Endothelial cell of umbilical vein (primary cell): ENCODE results near the gene NFATC1. TPM values are rescaled to one million over a fixed set of nuclear protein-coding genes. Genes with fewer than 3 reads are reported as not detected.

Source experiments
- BruUV-seq: library from RNA; stranded (reverse); fragments of 400-500 nt; replicated peaks from 2 replicates; lab custom pipeline; 2021; lab: Mats Ljungman, UMichigan
- CTCF ChIA-PET: fragments of 300-600, 350-600 bp; sonication (Branson Sonifier 250); formaldehyde crosslinking; loops from one replicate; lab custom pipeline; 2021; ENCODE audit warnings: antibody characterized with exemption, inconsistent platforms; lab: Charles Lee
- POLR2A ChIA-PET: fragments of 300-600, 350-600 bp; sonication (Branson Sonifier 250); formaldehyde crosslinking; loops from one replicate; lab custom pipeline; 2021; ENCODE audit warnings: antibody characterized with exemption, inconsistent platforms; lab: Charles Lee
- DNase-seq: peaks from one replicate; pipeline ENCODE4 v3.0.0-alpha.2; 2011; ENCODE audit warnings: low read depth, low spot score
- FAIRE-seq: peaks from 2 replicates; lab custom pipeline; 2011; peaks lifted over from hg19 to GRCh38; lab: Jason Lieb, UNC
- H2AFZ ChIP-seq: 2 replicates; pipeline ENCODE4 v1.6.0; 2012; ENCODE audit warnings: low read depth, low read length, control low read depth, inconsistent platforms
- H3K27ac ChIP-seq: 2 replicates; pipeline ENCODE4 v1.5.1; 2011; ENCODE audit warnings: low read depth, mild to moderate bottlenecking, control low read depth, low read length, moderate library complexity; ENCODE audit not compliant: insufficient read depth
- H3K27me3 ChIP-seq, 2 experiments: 2 replicates each; pipeline versions ENCODE4 v1.6.0 to v1.6.1; 2011; ENCODE audit warnings: low read length in 2 of 2, mixed read lengths in 1 of 2; ENCODE audit not compliant: control insufficient read depth in 2 of 2, insufficient read depth in 2 of 2
- H3K36me3 ChIP-seq, 2 experiments: 2 replicates in 1 of 2; 3 replicates in 1 of 2; pipeline ENCODE4 v1.5.1; 2011; ENCODE audit warnings: low read length in 2 of 2, mild to moderate bottlenecking in 1 of 2, moderate library complexity in 1 of 2; ENCODE audit not compliant: control insufficient read depth in 2 of 2, insufficient read depth in 2 of 2; ENCODE audit errors: extremely low read depth in 1 of 2
- H3K4me1 ChIP-seq: 3 replicates; pipeline ENCODE4 v1.5.1; 2011; ENCODE audit warnings: mild to moderate bottlenecking, low read length; ENCODE audit not compliant: control insufficient read depth, insufficient read depth; ENCODE audit errors: extremely low read depth
- H3K4me2 ChIP-seq: 2 replicates; pipeline ENCODE4 v1.6.1; 2011; ENCODE audit warnings: low read length, control low read depth, mixed read lengths; ENCODE audit not compliant: insufficient read depth
- H3K4me3 ChIP-seq, 3 experiments: fragments of 200-600 bp in 1 of 3; sonication (generic), shearing (Covaris generic) in 1 of 3; replicated peaks in 1 of 3; 2 replicates each; pipeline ENCODE4 v1.5.1; 2011 to 2016; ENCODE audit warnings: control low read depth in 3 of 3, low read length in 3 of 3, mild to moderate bottlenecking in 2 of 3, inconsistent platforms in 1 of 3, low read depth in 1 of 3, moderate library complexity in 1 of 3; ENCODE audit not compliant: insufficient read depth in 1 of 3
- H3K79me2 ChIP-seq: 2 replicates; pipeline ENCODE4 v1.6.0; 2012; ENCODE audit warnings: low read length, inconsistent platforms; ENCODE audit not compliant: control insufficient read depth, insufficient read depth
- H3K9ac ChIP-seq: replicated peaks from 2 replicates; pipeline ENCODE3; 2011; ENCODE audit warnings: low read length, control low read depth; ENCODE audit not compliant: insufficient read depth; ENCODE audit errors: extremely low read depth
- H3K9me1 ChIP-seq: replicated peaks from 3 replicates; pipeline ENCODE4 v1.6.0; 2011; ENCODE audit warnings: mild to moderate bottlenecking, low read length; ENCODE audit not compliant: control insufficient read depth, insufficient read depth; ENCODE audit errors: extremely low read depth
- H3K9me3 ChIP-seq: replicated peaks from 2 replicates; pipeline ENCODE4 v1.5.1; 2012; ENCODE audit warnings: low read length, inconsistent platforms; ENCODE audit not compliant: control insufficient read depth, insufficient read depth
- H4K20me1 ChIP-seq: replicated peaks from 2 replicates; pipeline ENCODE3; 2011; ENCODE audit warnings: mild to moderate bottlenecking, low read length; ENCODE audit not compliant: control insufficient read depth, insufficient read depth; ENCODE audit errors: extremely low read depth
- CTCF ChIP-seq, 2 donors: IDR thresholded peaks; 1 replicate in 1 of 2; 2 replicates in 1 of 2; pipeline ENCODE4 v1.5.1; 2011; ENCODE audit warnings: low read length in 2 of 2, mild to moderate bottlenecking in 2 of 2, moderate library complexity in 2 of 2, control low read depth in 1 of 2, inconsistent platforms in 1 of 2, low read depth in 1 of 2; ENCODE audit not compliant: insufficient read depth in 1 of 2; ENCODE audit errors: extremely low read depth in 1 of 2
- EZH2 ChIP-seq: IDR thresholded peaks from 2 replicates; pipeline ENCODE4 v1.6.1; 2012; ENCODE audit warnings: borderline replicate concordance, low read depth, mild to moderate bottlenecking, moderate library complexity, low read length, inconsistent platforms; ENCODE audit not compliant: severe bottlenecking
- FOS ChIP-seq: IDR thresholded peaks from 2 replicates; pipeline ENCODE4 v1.6.1; 2011; ENCODE audit warnings: mild to moderate bottlenecking, low read length, moderate library complexity, borderline replicate concordance; ENCODE audit not compliant: insufficient read depth
- GATA2 ChIP-seq: IDR thresholded peaks from 2 replicates; pipeline ENCODE4 v1.7.0; 2011; ENCODE audit warnings: low read depth, mild to moderate bottlenecking, moderate library complexity, mixed read lengths, low read length; ENCODE audit not compliant: insufficient read length, insufficient read depth
- JUN ChIP-seq: IDR thresholded peaks from 2 replicates; pipeline ENCODE4 v1.6.1; 2011; ENCODE audit warnings: borderline replicate concordance, low read depth; ENCODE audit not compliant: insufficient read length, insufficient read depth
- MAX ChIP-seq: IDR thresholded peaks from 2 replicates; pipeline ENCODE4 v1.6.1; 2011; ENCODE audit not compliant: insufficient read depth, insufficient read length
- MYC ChIP-seq: IDR thresholded peaks from one replicate; pipeline ENCODE4 v1.6.1; 2011; ENCODE audit warnings: mild to moderate bottlenecking, low read depth, low read length
- POLR2A ChIP-seq: IDR thresholded peaks from 2 replicates; pipeline ENCODE4 v1.6.1; 2012; ENCODE audit warnings: low read depth, mild to moderate bottlenecking, control low read depth, low read length
- POLR2AphosphoS5 ChIP-seq: IDR thresholded peaks from 2 replicates; pipeline ENCODE4 v1.6.1; 2012; ENCODE audit warnings: low read depth, mild to moderate bottlenecking, control low read depth, low read length, moderate library complexity; ENCODE audit not compliant: insufficient read depth
- dilution Hi-C: fragments of 300-500 bp; cut with MboI; formaldehyde crosslinking; loops from one replicate; pipeline ENCODE4 v1.15.0; 2019; ENCODE audit warnings: low sequenced_read_pairs; ENCODE audit not compliant: extremely low pct_ligation_motif_present
- intact Hi-C: fragments of 100-400 bp; cut with micrococcal nuclease; formaldehyde crosslinking; loops from one replicate; pipeline ENCODE4 v1.10.0; 2022
- polyA plus RNA-seq, 4 experiments: library from polyadenylated mRNA; depleted of rRNA in 3 of 4; stranded (reverse) in 3 of 4; unstranded in 1 of 4; fragments of >200 nt; gene quantifications; 2 replicates each; pipeline versions ENCODE4 v1.2.1 to v1.2.3, GENCODE V29; 2011 to 2012; ENCODE audit warnings: missing spikeins in 1 of 4
- total RNA-seq: library from RNA; stranded (reverse); gene quantifications from 2 replicates; pipeline ENCODE4 v1.2.3, GENCODE V29; 2021

The NFATC1 gene
- total and polyA plus RNA-seq, 2 donors (not counting 3 experiments of a cell fraction or from before 2014, with no cell fraction given): 11.1 to 30.0 TPM

GRCh38 chr18:79402977-79403722, 7.4 kb downstream of the NFATC1 start:
- TF ChIP-seq MAX (no peak), EZH2 (no peak), CTCF (IDR thresholded peaks at IDR 0.05; ENCODE audit: extremely low read depth in 1 of 2, insufficient read depth in 1 of 2, low read depth in 1 of 2, low read length in 2 of 2) (no peak), POLR2AphosphoS5 (no peak), JUN (no peak), MYC (no peak), GATA2 (no peak), POLR2A (no peak), FOS (no peak)
- FAIRE-seq: peak; percentile 75
- CTCF ChIA-PET: interaction anchor here (0.6 to 2.2 kb wide), 11 partner anchors 10 to 127 kb away, joined by 3 to 12 read pairs (median 4); no protein-coding TSS in a partner anchor
- DNase-seq: peak; percentile 75
- H3K36me3 ChIP-seq: no peaks in the 10 kb centered on the region
- H3K4me3 ChIP-seq: peak overlapping the region in 2 of 3 experiments; percentile 5 to 14
- no peaks in the 10 kb centered on the region for H3K9me1 ChIP-seq
- peaks cover 32% of the 10 kb centered on the region for H3K79me2 ChIP-seq
- no peak overlapping the region for H2AFZ ChIP-seq
- H3K9me3 ChIP-seq: no peaks in the 10 kb centered on the region
- peak overlapping the region; percentile 78 for H3K27ac ChIP-seq
- POLR2A ChIA-PET: interaction anchor here (1.5 kb wide), 1 partner anchor 10 kb away, joined by 6 read pairs; no protein-coding TSS in a partner anchor
- no peaks in the 10 kb centered on the region for H4K20me1 ChIP-seq
- peak overlapping the region; percentile 86 for H3K4me2 ChIP-seq
- peak overlapping the region; percentile 59 for H3K9ac ChIP-seq
- no peaks in the 10 kb centered on the region for H3K27me3 ChIP-seq
- no TSS peak for BruUV-seq
- dilution Hi-C loops: no loop called here
- H3K4me1 ChIP-seq: peaks cover 47% of the 10 kb centered on the region
- intact Hi-C loops: loop anchor here (2.0 kb wide), 1 partner anchor 82 kb away; no protein-coding TSS in a partner anchor
